Motor neuron (in vitro differentiated cells): ENCODE results near the gene USP49. TPM values are rescaled to one million over a fixed set of nuclear protein-coding genes. Genes with fewer than 3 reads are reported as not detected.

Experiments
- ATAC-seq, 8 experiments: fragments of 200-7000 bp; cut with Tn5 transposase; replicated peaks in 6 of 8; 2 replicates each; pipeline ENCODE4 v1.8.0; 2021; ENCODE audit warnings: mild to moderate bottlenecking in 8 of 8, moderate library complexity in 8 of 8
- H3K27ac ChIP-seq, 2 donors: fragments of 250-450 bp; sonication (Bioruptor Pico); 2 replicates each; pipeline ENCODE4 v1.9.0; 2021; ENCODE audit warnings: antibody characterized with exemption in 2 of 2, mild to moderate bottlenecking in 2 of 2, moderate library complexity in 1 of 2
- H3K4me1 ChIP-seq, 2 donors: fragments of 250-450 bp; sonication (Bioruptor Pico); replicated peaks in 1 of 2; 2 replicates each; pipeline ENCODE4 v1.6.1; 2021; ENCODE audit warnings: antibody characterized with exemption in 2 of 2, mild to moderate bottlenecking in 2 of 2, moderate library complexity in 1 of 2
- H3K4me3 ChIP-seq, 5 donors: fragments of 250-450 bp; sonication (Bioruptor Pico); 2 replicates each; pipeline ENCODE4 v1.9.0; 2021; ENCODE audit warnings: antibody characterized with exemption in 5 of 5, mild to moderate bottlenecking in 5 of 5, moderate library complexity in 4 of 5
- WGBS, 10 experiments: fragments of 450-650 bp; shearing (Covaris generic); methylation state at CpG; one replicate each; pipeline ENCODE4 v1.0.0; 2022; 5-methylcytosine and 5-hydroxymethylcytosine counted together
- in situ Hi-C, 9 experiments: fragments of 400-800 bp; cut with MboI; loops; one replicate each; pipeline ENCODE4 v1.15.0; 2021; ENCODE audit warnings: low sequenced_read_pairs in 9 of 9, low pct_unique_long_range_greater_than_20kb in 2 of 9; ENCODE audit not compliant: unreplicated experiment in 9 of 9
- total RNA-seq, 8 experiments: library from RNA; unstranded; fragments of 300-600 nt; gene quantifications; 2 replicates each; pipeline versions ENCODE4 v1.2.3 to v1.2.4, GENCODE V29; 2022

The USP49 gene
- total RNA-seq, 8 experiments from 2014 or later, result 2.3 to 14.8 (median 9.6) TPM

GRCh38 chr6:41846666-41847237 lies 48.4 kb downstream of the USP49 start:
- no peak overlapping the region for H3K27ac ChIP-seq
- in situ Hi-C loops, result loop anchor here in 2 of 9 experiments (25.0 kb wide), 1 partner anchor 191 kb away; no protein-coding TSS in a partner anchor
- WGBS, 10 experiments, result 0 to 40% (median 0%) methylated on average over 1 of the region's 1 CpG; no CpG with 5 or more reads in 3 of the 10 experiments
- no peaks in the 10 kb centered on the region for H3K4me1 ChIP-seq
- H3K4me3 ChIP-seq, result no peak overlapping the region
- peak in 6 of 8 experiments; percentile 26 to 99 (median 90) for ATAC-seq

DNA sequence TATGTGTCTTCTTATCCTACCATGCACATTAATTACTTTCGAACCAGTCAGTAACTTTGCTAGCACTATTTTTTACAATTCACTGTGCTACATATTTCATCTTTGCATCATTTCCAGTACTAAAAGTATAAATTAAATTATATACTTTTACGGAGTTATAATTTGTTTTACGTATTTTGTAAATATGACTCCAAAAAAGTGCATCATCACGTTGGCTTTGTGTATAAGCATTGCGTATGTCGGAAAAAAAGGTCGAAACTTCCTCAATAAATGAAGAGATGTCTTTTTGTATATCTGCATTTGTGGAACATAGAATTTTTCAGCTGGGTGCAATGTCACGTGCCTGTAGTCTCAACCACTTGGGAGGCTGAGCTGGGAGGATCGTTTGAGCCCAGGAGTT lies 52.0 kb downstream of the USP49 start:
- 69 to 100% (median 95%) methylated on average over 4 to 9 of the region's 9 CpGs for WGBS, 10 experiments
- in situ Hi-C loops, result loop anchor here in 2 of 9 experiments (25.0 kb wide), 1 partner anchor 194 kb away; no protein-coding TSS in a partner anchor
- Histone ChIP-seq H3K4me3 (no peak overlapping the region), H3K4me1 (no peaks in the 10 kb centered on the region), H3K27ac (no peak overlapping the region)
- ATAC-seq, result no peak

- Histone ChIP-seq H3K27ac (no peak overlapping the region), H3K4me3 (no peak overlapping the region), H3K4me1 (no peaks in the 10 kb centered on the region)
- WGBS, 10 experiments, result 85 to 100% (median 95%) methylated on average over 1 to 4 of the region's 4 CpGs
- ATAC-seq, result no peak
- in situ Hi-C loops, result loop anchor here in 2 of 9 experiments (25.0 kb wide), 1 partner anchor 197 kb away; no protein-coding TSS in a partner anchor
These were observed 54.8 kb downstream of the USP49 start for GRCh38 chr6:41840326-41840725.

DNA sequence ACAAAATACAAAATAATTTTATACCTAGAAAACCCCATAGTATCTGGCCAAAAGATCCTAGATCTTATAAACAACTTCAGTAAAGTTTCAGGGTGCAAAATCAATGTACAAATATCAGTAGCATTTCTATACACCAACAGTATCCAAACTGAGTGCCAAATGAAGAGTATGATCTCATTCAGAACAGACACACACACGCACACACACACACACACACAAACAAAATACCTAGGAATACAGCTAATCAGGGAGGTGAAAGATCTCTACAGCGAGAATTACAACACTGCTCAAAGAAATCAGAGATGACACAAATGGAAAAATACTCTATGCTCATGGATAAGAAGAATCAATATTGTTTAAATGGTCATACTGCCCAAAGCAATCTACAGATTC lies 58.5 kb downstream of the USP49 start:
- no peak overlapping the region for H3K4me3 ChIP-seq
- H3K27ac ChIP-seq, result no peak overlapping the region
- 60 to 100% (median 95%) methylated on average over 1 to 2 of the region's 2 CpGs; no CpG with 5 or more reads in 2 of the 10 experiments for WGBS, 10 experiments
- ATAC-seq, result no peak
- in situ Hi-C loops, result loop anchor here in 2 of 9 experiments (25.0 kb wide), 1 partner anchor 201 kb away; no protein-coding TSS in a partner anchor
- H3K4me1 ChIP-seq, result no peaks in the 10 kb centered on the region

DNA sequence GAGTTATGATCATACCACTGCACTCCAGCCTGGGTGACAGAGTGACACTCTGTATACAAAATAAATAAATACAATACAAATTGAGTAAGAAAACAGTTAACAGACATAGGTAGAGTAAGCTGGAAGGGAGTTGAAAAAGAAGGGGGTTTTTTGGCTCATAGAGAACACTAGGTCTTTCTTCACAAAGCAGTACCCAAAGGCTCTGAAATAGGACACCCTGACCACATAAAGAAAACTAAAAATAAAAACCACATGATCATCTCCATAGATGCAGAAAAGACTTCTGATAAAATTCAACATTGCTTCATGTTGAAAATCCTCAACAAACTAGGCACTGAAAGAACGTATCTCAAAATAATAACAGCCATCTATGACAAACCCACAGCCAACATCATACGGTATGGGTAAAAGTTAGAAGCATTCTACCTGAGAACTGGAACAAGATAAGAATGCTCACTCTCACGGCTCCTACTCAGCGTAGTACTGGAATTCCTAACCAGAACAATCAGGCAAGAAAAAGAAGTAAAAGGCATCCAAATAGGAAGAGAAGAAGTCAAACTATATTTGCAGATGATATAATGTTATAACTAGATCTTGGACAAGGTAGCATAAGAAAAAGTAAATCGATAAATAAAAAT lies 59.0 kb downstream of the USP49 start:
- no peaks in the 10 kb centered on the region for H3K4me1 ChIP-seq
- H3K27ac ChIP-seq, result no peak overlapping the region
- no peak overlapping the region for H3K4me3 ChIP-seq
- in situ Hi-C loops, result loop anchor here in 2 of 9 experiments (25.0 kb wide), 1 partner anchor 201 kb away; no protein-coding TSS in a partner anchor
- 60 to 96% (median 85%) methylated on average over 3 to 5 of the region's 5 CpGs for WGBS, 10 experiments
- ATAC-seq, result peak in 1 of 8 experiments; percentile 55

DNA sequence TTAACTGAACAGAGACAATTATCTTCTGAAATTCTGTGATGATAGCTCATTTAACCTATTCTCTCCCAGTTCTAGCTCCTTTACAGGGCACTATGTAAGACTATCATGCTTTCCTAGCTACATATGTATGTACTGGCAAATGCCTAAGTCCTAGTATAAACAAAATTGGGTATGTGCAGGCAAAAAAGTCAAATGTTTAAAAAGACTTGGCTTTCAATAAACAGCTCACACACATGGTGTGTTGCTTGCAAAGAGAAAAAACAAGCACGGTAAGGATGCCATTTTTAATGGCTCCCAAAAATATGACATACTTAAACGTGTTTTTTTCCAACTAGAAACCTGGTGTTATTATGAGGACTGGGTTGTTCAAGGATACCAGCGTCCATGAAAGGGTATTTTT lies 62.9 kb downstream of the USP49 start:
- WGBS, 10 experiments, result 67 to 100% (median 94%) methylated on average over 1 to 3 of the region's 3 CpGs; no CpG with 5 or more reads in 2 of the 10 experiments
- ATAC-seq, result no peak
- Histone ChIP-seq H3K4me3 (no peak overlapping the region), H3K4me1 (no peaks in the 10 kb centered on the region), H3K27ac (no peak overlapping the region)
- in situ Hi-C loops, result loop anchor here in 2 of 9 experiments (25.0 kb wide), 1 partner anchor 205 kb away; no protein-coding TSS in a partner anchor

GRCh38 chr6:41826343-41827022 lies 68.7 kb downstream of the USP49 start:
- in situ Hi-C loops, result loop anchor here in 2 of 9 experiments (25.0 kb wide), 1 partner anchor 211 kb away; no protein-coding TSS in a partner anchor
- WGBS, 10 experiments, result 89 to 100% (median 100%) methylated on average over 1 to 2 of the region's 2 CpGs
- Histone ChIP-seq H3K4me3 (no peak overlapping the region), H3K27ac (no peak overlapping the region), H3K4me1 (no peaks in the 10 kb centered on the region)
- no peak for ATAC-seq

DNA sequence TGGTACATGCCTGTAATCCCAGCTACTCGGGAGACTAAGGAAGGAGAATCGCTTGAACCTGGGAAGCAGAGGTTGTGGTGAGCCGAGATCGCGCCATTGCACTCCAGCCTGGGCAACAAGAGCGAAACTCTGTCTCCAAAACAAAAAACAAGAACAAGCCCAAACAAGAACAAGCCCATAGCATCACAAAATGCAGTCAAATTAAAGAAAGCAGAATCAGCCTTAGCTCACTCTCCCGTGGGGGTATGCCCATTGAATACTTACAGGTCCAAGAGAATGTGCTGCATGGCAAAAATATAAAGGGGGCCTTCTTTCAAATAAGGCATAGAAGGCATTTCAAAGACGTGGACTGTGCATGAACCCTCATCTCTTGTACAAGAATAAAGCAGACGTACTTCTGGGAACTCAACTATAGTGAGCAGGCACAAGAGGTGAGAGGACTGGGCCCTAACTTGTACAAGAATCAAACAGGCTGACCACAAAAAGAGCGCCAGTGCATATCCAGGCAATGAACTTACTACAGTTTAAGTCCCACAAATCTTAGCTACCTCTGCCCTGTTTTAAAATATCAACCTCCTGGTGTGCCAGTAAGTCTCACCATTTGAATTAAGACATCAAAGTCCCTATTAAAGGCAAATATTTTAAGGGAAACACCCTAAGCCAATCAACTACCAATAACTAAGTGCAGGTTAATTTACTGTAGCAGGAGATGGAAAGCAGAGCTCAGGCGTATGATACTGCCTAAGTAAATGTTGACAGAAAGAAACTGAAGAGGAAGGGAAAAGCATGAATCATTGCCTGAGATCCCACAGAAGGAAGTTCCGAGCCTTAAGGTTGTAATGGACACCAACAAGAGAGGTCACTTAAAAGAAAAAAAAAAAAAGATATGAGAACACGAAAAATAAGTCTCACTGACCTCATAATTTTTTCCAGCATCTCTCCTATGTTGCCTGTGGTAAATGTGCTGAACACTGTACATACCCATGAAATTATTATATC lies 70.3 kb downstream of the USP49 start:
- in situ Hi-C loops, result loop anchor here in 2 of 9 experiments (25.0 kb wide), 1 partner anchor 212 kb away; no protein-coding TSS in a partner anchor
- no peak overlapping the region for H3K27ac ChIP-seq
- whole genome bisulfite sequencing, 10 experiments, result 69 to 95% (median 88%) methylated on average over 3 to 10 of the region's 13 CpGs
- ATAC-seq, result no peak
- H3K4me1 ChIP-seq, result no peaks in the 10 kb centered on the region
- no peak overlapping the region for H3K4me3 ChIP-seq

DNA sequence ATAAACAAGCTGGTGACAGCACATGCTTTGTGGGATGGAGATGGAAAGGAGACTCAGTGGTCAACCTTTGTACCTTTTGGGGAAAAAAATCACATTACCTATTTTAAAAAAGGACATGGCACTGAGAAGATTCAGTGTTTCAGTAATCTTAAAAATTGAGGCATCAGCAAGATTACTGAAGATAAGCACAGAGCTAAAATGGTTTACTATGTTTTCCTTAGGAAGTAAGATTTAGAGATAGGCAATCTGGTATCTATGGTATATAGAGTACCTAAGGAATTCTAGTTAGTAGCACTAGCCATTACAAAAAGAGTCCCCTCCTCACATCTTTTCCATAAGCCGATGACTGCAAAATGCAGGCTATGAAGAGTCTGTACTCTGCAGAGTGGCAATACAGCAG lies 72.0 kb downstream of the USP49 start:
- H3K27ac ChIP-seq, result no peak overlapping the region
- no peaks in the 10 kb centered on the region for H3K4me1 ChIP-seq
- in situ Hi-C loops, result no loop called here
- H3K4me3 ChIP-seq, result no peak overlapping the region
- WGBS, 10 experiments, result 50 to 100% (median 84%) methylated on average over 1 of the region's 1 CpG; no CpG with 5 or more reads in 4 of the 10 experiments
- ATAC-seq, result no peak

GRCh38 chr6:41822021-41822420 lies 73.2 kb downstream of the USP49 start:
- Histone ChIP-seq H3K4me3 (no peak overlapping the region), H3K4me1 (no peaks in the 10 kb centered on the region), H3K27ac (no peak overlapping the region)
- no peak for ATAC-seq
- in situ Hi-C loops, result no loop called here
- WGBS, 10 experiments, result 80 to 100% (median 100%) methylated on average over 1 of the region's 1 CpG; no CpG with 5 or more reads in 5 of the 10 experiments

DNA sequence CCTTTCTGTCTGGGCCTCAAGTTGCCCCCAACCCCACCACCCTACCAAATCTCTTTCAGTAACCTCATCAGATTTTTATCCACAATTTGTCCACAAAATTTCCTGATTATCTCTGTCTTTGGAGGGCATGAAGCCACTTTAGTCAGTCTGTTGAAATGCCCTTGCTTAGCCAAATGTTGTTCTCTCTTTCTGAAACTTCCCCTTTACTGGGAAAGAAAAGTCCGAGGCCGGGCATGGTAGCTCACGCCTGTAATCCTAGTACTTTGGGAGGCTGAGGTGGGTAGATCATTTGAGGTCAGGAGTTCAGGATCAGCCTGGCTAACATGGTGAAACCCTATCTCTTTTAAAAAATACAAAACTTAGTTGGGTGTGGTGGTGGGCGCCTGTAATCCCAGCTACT lies 73.9 kb downstream of the USP49 start:
- Histone ChIP-seq H3K4me3 (no peak overlapping the region), H3K27ac (no peak overlapping the region), H3K4me1 (no peaks in the 10 kb centered on the region)
- in situ Hi-C loops, result no loop called here
- 80 to 100% (median 95%) methylated on average over 1 to 4 of the region's 4 CpGs; no CpG with 5 or more reads in 1 of the 10 experiments for WGBS, 10 experiments
- ATAC-seq, result no peak
